ENCODE results near the gene ANTXR1.

ANTXR1 gene

DNA sequence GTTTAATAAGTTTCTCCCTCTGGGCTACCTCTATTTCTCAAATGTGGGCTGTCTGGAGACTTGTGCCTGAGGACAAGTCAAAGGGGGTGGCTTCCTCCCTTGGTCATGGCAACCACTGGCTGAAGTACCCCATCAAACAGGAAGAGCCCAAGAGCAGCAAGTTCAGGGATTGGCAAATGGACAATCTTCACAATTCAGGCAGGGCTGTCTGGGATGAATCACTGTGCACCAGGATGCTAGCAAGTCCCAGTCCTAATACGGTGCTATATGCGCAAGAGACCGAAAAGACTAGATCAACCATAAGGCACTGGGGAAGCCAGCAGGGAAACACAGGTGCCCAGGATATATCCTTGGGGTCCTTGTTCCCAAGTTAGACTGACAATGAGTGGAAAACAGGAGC lies 75.5 kb downstream of the ANTXR1 start:
- TF ChIP-seq, protein P1, sequence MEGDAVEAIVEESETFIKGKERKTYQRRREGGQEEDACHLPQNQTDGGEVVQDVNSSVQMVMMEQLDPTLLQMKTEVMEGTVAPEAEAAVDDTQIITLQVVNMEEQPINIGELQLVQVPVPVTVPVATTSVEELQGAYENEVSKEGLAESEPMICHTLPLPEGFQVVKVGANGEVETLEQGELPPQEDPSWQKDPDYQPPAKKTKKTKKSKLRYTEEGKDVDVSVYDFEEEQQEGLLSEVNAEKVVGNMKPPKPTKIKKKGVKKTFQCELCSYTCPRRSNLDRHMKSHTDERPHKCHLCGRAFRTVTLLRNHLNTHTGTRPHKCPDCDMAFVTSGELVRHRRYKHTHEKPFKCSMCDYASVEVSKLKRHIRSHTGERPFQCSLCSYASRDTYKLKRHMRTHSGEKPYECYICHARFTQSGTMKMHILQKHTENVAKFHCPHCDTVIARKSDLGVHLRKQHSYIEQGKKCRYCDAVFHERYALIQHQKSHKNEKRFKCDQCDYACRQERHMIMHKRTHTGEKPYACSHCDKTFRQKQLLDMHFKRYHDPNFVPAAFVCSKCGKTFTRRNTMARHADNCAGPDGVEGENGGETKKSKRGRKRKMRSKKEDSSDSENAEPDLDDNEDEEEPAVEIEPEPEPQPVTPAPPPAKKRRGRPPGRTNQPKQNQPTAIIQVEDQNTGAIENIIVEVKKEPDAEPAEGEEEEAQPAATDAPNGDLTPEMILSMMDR (IDR thresholded peaks at IDR 0.05; ENCODE audit: unreplicated experiment in 3 of 3): no peak
- H3K27ac Mint-ChIP-seq: no peak overlapping the region

DNA sequence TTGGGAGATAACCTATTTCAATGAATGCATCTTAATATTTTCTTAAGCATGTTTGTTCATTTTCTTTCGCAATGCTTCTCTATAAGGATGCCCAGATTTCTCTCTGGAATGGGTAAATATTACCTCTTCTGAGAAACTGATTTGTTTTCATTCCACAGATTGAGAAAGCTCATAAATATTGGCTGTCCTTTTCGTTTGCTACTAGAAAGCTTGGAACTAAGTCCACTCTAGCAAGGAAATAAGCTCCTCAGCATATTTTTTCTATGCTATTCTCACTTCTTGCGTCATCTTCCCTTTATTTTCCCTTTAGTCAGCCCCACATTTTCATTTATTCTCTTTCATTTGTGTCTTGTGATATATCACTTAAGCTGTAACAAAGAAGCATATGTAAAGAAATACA lies 76.3 kb downstream of the ANTXR1 start:
- Mint-ChIP-seq H3K27me3 (ENCODE audit: low read depth) (no peaks in the 10 kb centered on the region), H3K4me3 (no peak overlapping the region), H3K4me1 (peaks cover 23% of the 10 kb centered on the region), H3K9me3 (no peaks in the 10 kb centered on the region), H3K36me3 (ENCODE audit: low read depth) (peaks cover 64% of the 10 kb centered on the region), H3K27ac (no peak overlapping the region)
- TF ChIP-seq, protein P1 (IDR thresholded peaks at IDR 0.05; ENCODE audit: unreplicated experiment in 3 of 3): no peak

More for the DNA sequence above, 75.5 kb downstream of the ANTXR1 start:
- no peaks in the 10 kb centered on the region for H3K27me3 Mint-ChIP-seq (ENCODE audit: low read depth)
- no peaks in the 10 kb centered on the region for H3K9me3 Mint-ChIP-seq
- no peak overlapping the region for H3K4me3 Mint-ChIP-seq
- H3K4me1 Mint-ChIP-seq: peaks cover 29% of the 10 kb centered on the region
- H3K36me3 Mint-ChIP-seq (ENCODE audit: low read depth): peaks cover 66% of the 10 kb centered on the region

DNA sequence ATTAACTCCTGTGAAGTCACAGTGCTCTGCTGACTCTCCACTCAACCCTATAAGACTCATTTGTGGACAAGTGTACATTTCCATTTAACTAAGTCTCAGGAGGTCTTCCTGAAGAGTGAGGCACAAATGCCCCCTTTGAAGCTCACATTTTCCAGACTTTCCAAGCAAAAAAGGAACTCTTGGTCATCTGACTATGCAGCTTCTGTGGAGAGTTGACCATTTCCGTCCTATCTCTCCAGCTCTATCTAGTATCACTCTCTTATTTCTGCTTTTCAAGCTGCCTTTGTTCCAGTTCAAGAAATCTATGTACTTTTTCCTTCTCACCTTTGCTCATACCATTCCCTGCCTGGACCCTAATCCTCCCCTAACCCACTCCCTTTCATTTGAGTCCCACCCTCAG lies 77.0 kb downstream of the ANTXR1 start:
- no peak overlapping the region for H3K4me3 Mint-ChIP-seq
- H3K27ac Mint-ChIP-seq: no peak overlapping the region
- no peaks in the 10 kb centered on the region for H3K9me3 Mint-ChIP-seq
- peaks cover 24% of the 10 kb centered on the region for H3K4me1 Mint-ChIP-seq
- TF ChIP-seq, protein P1 (IDR thresholded peaks at IDR 0.05; ENCODE audit: unreplicated experiment in 3 of 3): no peak
- no peaks in the 10 kb centered on the region for H3K27me3 Mint-ChIP-seq (ENCODE audit: low read depth)
- peaks cover 69% of the 10 kb centered on the region for H3K36me3 Mint-ChIP-seq (ENCODE audit: low read depth)

DNA sequence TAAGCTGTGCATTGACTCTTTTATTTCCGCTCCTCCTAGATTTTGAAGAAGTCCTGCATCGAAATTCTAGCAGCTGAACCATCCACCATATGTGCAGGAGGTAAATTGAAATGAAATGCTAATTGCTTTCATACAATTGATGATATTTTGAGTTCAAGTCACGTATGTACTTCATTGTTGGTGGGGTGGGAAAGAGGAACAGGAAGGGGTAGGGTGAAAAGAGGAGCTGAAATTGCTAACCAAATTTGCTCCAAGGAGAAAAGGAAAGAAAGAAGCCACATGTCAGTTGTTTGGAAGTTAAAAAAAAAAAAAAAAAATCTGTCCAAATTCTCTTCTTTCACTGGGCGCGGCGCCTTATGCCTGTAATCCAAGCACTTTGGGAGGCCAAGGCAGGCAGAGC lies 77.8 kb downstream of the ANTXR1 start:
- no peaks in the 10 kb centered on the region for H3K9me3 Mint-ChIP-seq
- no peak overlapping the region for H3K4me3 Mint-ChIP-seq
- TF ChIP-seq, protein P1 (IDR thresholded peaks at IDR 0.05; ENCODE audit: unreplicated experiment in 3 of 3): no peak
- H3K4me1 Mint-ChIP-seq: peaks cover 29% of the 10 kb centered on the region
- peaks cover 69% of the 10 kb centered on the region for H3K36me3 Mint-ChIP-seq (ENCODE audit: low read depth)
- no peak overlapping the region for H3K27ac Mint-ChIP-seq
- H3K27me3 Mint-ChIP-seq (ENCODE audit: low read depth): no peaks in the 10 kb centered on the region

DNA sequence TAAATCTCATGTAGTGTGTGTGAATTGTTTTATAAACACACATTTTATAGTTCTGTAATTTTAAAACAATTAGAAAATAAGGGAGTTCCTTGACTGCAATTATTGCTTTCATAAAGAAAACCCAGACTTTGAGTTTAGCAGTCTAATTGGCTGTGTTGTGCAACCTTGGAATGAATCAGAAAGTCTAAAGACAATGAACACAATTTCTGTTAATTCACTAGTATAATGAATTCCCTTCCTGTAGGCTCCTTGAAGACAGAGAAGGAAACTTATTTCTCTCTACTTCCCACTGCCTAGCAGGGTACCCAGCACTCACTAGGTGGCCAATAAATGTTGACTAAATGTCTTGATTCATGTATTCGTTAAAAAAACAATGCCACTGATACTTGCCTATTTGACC lies 79.9 kb downstream of the ANTXR1 start:
- Mint-ChIP-seq H3K4me1 (peaks cover 21% of the 10 kb centered on the region), H3K27me3 (ENCODE audit: low read depth) (no peaks in the 10 kb centered on the region), H3K36me3 (ENCODE audit: low read depth) (peaks cover 68% of the 10 kb centered on the region), H3K27ac (no peak overlapping the region), H3K9me3 (no peaks in the 10 kb centered on the region), H3K4me3 (no peak overlapping the region)
- TF ChIP-seq, protein P1 (IDR thresholded peaks at IDR 0.05; ENCODE audit: unreplicated experiment in 3 of 3): no peak

DNA sequence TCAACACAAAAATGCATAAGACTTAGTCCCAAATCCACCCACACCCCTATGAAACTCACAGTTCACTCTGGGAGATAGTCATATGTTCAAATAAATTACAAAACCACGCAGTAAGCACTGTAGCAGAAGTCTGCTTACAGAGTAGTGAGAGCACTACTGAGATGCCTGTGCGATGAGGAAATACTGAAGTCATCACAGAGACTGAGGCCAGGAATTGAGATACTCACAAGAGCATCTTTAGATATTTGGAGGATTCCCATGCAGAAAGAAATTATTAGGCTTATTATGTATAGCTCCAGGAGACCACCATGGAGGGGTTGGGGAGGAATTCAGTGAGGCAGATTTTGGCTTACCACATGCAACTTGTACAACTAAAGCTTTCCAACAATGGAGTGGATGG lies 82.3 kb downstream of the ANTXR1 start:
- peaks cover 37% of the 10 kb centered on the region for H3K4me1 Mint-ChIP-seq
- H3K27me3 Mint-ChIP-seq (ENCODE audit: low read depth): no peaks in the 10 kb centered on the region
- H3K4me3 Mint-ChIP-seq: no peak overlapping the region
- H3K36me3 Mint-ChIP-seq (ENCODE audit: low read depth): peaks cover 69% of the 10 kb centered on the region
- H3K27ac Mint-ChIP-seq: peak overlapping the region in 2 of 3 experiments; percentile 64 to 83
- TF ChIP-seq, protein P1 (IDR thresholded peaks at IDR 0.05; ENCODE audit: unreplicated experiment in 3 of 3): no peak
- no peaks in the 10 kb centered on the region for H3K9me3 Mint-ChIP-seq
